GM12875 (cell line): ENCODE results near the gene CELF2.

Source experiments
- H3K4me3 ChIP-seq: one replicate; pipeline ENCODE4 v1.5.1; 2011; ENCODE audit warnings: low read depth, low read length, control low read depth
- CTCF ChIP-seq: IDR thresholded peaks from 2 replicates; pipeline ENCODE4 v1.5.1; 2011; ENCODE audit warnings: low read depth, mild to moderate bottlenecking, control low read depth, inconsistent platforms, low read length, moderate library complexity, borderline replicate concordance; ENCODE audit not compliant: insufficient read depth

CELF2 gene

GRCh38 chr10:11011436-11011835 is 6.2 kb upstream of the CELF2 start:
- no peak for TF ChIP-seq CTCF

DNA sequence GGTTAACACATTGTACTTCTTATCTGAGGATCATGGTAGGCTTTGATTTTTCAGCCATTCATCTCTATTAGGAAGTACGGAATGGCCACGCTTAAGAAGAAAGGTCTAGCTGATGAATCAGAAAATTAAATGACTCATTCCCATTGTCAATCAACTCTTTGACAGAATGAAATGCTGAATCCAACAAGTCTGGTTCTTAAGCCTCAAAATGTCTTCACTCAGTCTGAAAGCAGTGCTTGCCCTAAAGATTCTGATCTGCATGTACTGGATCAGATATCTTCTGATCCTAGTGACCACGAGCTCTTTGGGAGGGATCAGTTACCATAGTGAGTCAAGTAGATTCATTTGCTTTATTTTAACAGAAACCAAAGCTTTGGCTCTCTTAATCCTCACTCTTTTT is 5.7 kb upstream of the CELF2 start:
- no peak overlapping the region for H3K4me3 ChIP-seq
- no peak for TF ChIP-seq CTCF

More at GRCh38 chr10:11011436-11011835, 6.2 kb upstream of the CELF2 start:
- no peak overlapping the region for H3K4me3 ChIP-seq

DNA sequence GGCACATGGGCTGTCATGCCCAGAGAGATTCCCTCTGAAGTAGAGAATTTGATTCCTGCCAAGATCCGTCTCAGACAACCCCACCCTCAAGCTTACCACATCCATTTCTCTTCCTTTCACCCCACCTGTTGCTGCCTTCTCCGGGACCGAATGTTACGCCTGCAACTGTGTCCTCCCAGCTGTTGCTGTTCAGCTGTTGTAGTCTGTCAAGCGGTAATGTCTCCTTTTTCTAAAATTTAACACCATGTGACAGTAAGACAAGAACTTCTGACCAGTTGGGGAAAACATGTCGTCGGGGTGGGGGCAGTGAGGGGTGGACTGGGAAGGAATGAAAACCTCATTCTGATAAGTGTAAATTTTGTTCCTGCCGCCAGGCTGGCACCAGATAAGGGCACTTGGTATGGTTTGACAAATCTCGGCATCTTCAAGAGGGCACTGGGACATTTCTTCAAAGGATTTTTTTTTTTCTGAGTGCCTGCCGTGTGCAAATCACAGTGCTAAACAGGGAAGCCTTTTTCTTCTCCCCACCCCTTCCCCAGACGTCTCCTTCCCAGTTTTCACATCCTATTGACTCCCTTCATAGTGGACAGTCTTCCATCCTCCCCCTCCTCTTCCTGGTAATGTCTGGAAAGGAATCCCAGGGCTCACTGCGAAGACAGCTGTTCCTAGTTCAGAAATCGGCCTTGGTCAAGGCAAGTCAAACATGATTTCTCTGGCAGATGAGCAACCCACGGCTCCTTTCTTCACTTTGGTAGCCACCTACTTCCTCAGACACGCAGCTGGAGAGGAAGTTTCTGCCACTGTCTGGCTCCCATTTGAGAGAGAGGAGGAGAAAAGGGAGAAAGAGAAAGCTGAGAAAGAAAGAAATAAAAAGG is 5.0 kb upstream of the CELF2 start:
- TF ChIP-seq CTCF = no peak
- no peak overlapping the region for H3K4me3 ChIP-seq

DNA sequence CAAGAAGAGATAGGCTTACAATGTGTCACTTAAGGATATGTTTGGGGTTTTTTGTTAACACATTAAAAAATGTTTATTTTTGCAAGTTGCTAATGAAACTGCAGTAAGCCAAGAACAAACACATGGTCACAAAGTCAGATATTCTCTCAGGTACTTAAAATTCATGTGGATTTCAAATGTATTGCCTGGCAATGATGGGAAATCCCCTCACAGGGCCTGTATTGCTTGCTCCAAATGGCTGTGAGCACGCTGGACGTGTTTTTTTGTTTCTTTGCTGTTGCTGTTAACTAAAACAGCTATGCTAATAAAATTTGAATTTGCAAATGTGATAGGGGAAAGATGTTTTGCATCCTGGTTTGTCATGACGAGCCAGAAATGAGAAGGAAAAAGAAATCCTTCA is 3.8 kb upstream of the CELF2 start:
- H3K4me3 ChIP-seq = no peak overlapping the region
- no peak for TF ChIP-seq CTCF

- no peak for TF ChIP-seq CTCF
Observed at GRCh38 chr10:11014671-11015445, 2.8 kb upstream of the CELF2 start.

DNA sequence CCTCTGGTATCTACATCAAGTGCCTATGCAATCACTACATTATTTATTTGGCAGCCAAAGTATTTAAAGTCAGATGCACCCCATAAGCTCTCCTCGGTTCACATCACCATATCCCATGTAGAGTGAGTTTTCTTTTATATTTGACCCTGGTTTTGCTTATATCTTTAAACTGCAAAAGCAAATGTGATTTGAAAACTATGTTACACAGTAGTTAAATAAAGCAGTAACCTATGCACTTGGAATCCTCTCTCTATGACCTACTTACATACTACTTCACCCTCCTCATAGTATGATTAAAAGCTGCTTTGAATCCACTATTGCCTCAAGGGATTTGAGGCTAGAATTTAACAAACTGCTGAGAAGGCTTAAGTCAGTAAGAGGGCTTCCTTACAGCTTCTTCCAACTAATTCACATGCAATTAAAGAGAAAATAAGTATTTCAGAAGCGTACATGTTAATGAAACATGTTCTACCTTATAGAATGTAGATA is 2.2 kb upstream of the CELF2 start:
- H3K4me3 ChIP-seq = no peak overlapping the region

More at GRCh38 chr10:11014671-11015445, 2.8 kb upstream of the CELF2 start:
- H3K4me3 ChIP-seq = no peak overlapping the region

More for the DNA sequence above, 2.2 kb upstream of the CELF2 start:
- no peak for TF ChIP-seq CTCF
